GM18867 (cell line): ENCODE results near the gene PRLH.

Experiments
- ATAC-seq: cut with Tn5 transposase; IDR thresholded peaks from one replicate; pipeline ENCODE4 v1.9.1; 2021; ENCODE audit warnings: mild to moderate bottlenecking, moderate library complexity; ENCODE audit not compliant: unreplicated experiment

Gene PRLH

DNA sequence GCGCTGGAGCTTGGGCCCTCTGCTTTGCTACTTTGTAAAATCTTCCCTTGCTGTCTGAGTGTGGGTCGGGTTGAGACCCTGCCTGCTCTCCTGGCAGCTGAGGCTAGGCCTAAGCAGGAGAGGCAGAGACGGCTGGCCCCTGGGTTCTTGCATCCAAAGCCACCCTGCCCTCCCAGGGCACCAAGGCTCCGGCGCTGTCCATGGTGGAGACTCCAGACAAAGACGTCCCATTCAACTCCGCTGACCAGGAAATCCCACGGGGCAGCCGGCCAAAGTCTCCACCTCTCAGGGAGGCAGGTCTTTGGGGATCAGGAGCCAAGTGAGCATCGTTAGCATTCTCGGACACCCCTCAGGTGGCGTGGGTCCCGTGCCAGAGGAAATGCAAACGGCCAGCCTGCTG lies 2.6 kb upstream of the PRLH start:
- no peak for ATAC-seq

DNA sequence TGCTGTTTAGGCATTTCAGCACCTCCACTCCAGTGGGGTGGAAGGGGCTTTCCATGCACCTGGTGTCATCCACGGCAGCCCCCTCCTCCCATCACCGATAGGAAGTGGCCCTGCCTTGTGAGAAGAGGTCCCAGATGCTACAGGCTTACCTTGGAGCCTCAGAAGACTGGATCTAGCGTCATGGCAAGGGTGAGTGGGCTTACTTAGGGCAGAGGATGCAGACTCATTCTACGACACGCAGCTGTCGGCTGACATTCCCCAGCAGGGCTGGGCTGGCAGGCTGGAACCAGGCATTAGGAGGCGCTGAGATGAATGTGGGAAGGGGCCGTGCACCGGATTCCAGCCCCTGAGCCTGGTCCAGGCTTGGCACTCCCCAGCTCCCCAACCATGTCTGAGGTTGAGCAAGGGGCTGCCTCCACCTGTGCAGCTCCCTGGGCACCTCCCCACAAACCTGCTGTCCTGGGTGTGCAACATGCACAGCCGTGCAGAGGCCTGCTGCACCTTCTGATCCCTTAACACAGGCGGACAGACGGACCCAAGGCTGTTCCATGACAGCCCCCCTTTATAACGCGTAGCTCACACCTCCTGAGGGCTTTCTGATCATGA lies 1.7 kb upstream of the PRLH start:
- no peak for ATAC-seq

- ATAC-seq = no peak
These were observed 400 bp upstream of the PRLH start for GRCh38 chr2:237565974-237566373.

GRCh38 chr2:237567276-237568029 lies 1.1 kb downstream of the PRLH start:
- ATAC-seq = no peak

DNA sequence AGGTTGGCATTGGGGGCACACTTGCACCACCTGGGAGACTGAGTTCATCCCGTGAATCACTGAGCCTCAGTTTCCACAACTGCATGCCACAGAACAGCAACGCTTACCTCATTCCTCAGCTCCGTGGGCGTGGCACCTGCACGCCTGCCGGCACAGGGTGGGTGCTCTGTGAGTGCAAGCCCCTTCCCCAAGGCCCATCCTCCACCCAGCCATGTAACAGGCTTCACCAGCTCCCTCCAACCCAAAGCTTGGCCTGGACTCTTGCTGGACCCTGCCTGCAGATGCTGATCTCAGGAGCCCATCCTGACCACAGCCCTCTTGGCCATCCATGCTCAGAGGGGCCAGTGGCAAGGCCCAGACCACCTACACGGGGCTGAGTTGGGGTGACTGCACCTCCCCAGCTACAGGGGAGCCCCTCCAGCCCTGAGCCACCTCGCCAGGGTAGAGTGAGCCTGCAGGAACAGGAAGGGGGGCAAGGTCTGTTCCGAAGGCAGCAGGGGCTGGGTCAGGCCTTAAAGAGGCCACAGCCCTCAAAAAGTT lies 1.8 kb downstream of the PRLH start:
- no peak for ATAC-seq

DNA sequence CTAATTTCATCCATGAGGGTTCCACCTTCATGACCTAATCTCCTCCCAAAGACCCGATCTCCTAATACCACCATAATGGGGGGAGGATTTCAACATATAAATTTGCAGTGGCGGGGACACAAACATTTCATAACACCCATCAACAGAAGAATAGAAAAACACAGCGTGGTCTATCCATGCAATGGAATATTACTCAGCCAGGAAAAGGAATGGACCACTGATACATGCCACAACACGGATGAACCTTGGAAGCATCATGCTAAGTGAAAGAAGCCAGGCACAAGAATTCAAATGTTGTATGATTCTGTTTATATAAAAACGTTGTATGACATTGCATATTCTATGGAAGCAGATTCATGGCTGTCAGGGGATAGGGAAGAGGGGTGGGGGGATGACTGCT lies 2.7 kb downstream of the PRLH start:
- ATAC-seq = no peak

DNA sequence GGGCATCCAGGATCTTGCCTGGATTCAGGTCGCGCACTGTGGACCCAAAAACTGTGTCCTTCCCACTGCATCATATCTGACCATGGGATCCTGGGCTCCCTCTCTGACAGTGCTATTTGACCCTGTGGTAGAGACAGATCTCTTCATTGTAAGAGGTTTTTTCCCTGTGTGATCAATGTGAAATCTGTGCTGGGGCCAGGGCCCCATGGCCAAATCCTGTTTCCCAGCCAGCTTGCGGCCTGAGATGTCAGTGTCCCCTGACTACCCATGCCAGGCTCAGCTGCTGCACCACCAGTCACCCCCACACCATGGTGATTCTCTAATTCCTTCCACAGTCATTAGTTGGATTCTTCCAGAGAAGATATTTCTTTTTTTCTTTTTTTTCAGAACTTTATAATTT lies 3.5 kb downstream of the PRLH start:
- ATAC-seq = no peak

GRCh38 chr2:237570776-237571335 lies 4.5 kb downstream of the PRLH start:
- ATAC-seq = no peak

GRCh38 chr2:237571551-237571950 lies 5.2 kb downstream of the PRLH start:
- ATAC-seq = no peak

DNA sequence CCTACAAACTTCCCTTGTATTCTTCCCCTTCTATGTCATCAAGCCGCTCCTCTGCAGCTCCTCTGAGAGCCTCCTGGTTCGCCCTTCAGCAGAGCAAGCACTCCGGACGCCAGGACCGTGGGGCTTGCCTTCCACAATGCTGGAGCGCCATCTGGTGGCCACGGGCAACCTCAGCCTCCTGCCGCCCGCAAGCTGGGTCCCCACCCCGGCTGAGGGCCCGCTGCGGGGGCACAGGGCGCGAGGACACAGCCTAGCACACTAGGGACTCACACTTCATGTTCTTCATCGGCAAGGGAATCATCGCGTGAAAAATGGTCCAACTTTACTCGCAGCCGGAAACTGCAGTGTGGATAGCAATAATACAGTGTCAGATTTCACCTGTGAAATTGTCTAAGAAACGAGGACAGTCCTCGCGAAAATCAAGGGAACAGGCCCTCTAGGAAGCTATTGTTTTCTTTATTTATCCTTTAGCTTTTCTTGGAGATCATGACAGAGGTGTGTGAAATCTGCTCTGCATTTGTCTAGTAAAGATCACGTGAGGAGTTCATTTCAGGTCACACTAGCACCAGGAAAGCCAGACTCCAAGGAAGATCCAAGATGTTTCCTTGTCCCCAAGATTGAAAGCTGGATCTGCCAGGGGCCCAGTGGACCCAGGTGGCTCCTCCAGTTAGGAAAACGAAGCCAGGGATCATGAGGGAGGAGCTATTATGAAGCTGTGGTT lies 5.8 kb downstream of the PRLH start:
- ATAC-seq = peak; percentile 83

GRCh38 chr2:237572742-237573101 lies 6.3 kb downstream of the PRLH start:
- ATAC-seq = no peak

GRCh38 chr2:237573721-237574415 lies 7.5 kb downstream of the PRLH start:
- ATAC-seq = no peak

DNA sequence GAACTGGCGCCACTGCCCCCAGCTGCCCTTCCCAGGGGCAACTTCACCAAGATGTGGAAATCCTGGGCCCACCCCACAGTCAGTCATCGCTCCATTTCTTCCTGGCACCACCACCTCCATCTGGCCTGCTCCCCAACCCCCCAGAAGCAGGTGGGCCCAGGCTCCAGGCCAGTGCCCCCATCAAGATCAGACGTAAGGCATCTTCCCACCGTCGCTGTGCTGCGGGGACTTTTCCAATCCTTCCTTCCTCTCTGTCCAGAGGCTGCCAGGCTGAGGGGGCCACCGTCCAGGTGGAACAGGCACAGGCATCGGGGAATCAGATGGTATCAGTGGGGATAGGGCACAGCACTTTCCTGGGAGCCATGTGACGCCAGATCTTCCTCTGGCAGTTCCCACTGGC lies 8.1 kb downstream of the PRLH start:
- ATAC-seq = no peak

- ATAC-seq = no peak
These were observed 8.8 kb downstream of the PRLH start for GRCh38 chr2:237574894-237575868.

- ATAC-seq = no peak
These were observed 9.8 kb downstream of the PRLH start for GRCh38 chr2:237575869-237576862.

DNA sequence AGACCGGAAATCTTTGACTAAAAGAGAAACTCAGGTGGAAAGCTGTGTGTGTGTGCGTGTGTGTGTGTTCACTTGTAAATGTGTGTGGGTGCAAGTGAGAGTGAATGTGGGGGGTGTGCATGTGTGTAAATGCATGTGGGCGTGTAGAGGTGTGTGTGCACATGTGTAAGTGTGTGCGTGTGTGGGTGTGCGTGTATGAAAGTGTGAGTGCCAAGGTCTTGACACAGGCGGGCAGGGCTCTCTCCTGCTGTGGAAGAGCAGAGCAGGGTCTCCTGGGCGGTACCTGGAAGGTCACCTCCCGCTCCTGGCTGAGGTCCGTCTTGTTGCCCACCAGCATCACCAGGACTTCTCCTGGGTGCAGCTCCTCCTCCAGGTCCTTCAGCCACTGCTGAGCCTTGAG lies 10.6 kb downstream of the PRLH start:
- ATAC-seq = no peak

DNA sequence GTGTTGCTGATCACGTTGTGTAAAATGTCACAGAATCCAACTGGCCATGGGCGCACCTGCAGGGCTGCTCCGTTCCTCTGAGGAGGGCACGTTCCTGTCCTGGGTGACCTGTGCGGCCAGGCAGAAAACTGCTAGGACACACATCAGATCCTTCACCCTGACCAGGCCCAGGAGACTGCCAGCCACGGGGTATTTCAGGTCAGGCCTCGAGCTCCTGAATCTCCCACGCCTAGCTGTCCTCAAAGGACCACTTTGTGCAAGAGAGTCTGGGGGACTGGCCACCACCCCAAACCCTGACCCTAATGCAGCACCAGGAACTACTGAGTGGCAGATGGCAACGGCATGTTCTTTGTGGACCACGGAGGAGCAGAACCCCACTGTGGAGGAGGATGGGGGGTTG lies 11.1 kb downstream of the PRLH start:
- no peak for ATAC-seq

GRCh38 chr2:237577956-237578870 lies 11.8 kb downstream of the PRLH start:
- no peak for ATAC-seq
